HG02763 (cell line): ENCODE results near the gene TMPRSS5.

ENCODE experiments used
- ATAC-seq: cut with Tn5 transposase; IDR thresholded peaks from one replicate; pipeline ENCODE4 v1.9.1; 2021; ENCODE audit warnings: mild to moderate bottlenecking, moderate library complexity; ENCODE audit not compliant: unreplicated experiment

The TMPRSS5 gene

GRCh38 chr11:113670149-113670830 is 35.8 kb downstream of the TMPRSS5 start:
- no peak for ATAC-seq

- ATAC-seq = no peak
Measured at GRCh38 chr11:113668255-113668654, 37.9 kb downstream of the TMPRSS5 start.

GRCh38 chr11:113667801-113668200 is 38.3 kb downstream of the TMPRSS5 start:
- no peak for ATAC-seq

- ATAC-seq = no peak
Measured at GRCh38 chr11:113666584-113666983, 39.5 kb downstream of the TMPRSS5 start.

- no peak for ATAC-seq
Measured at GRCh38 chr11:113664981-113665710, 41.0 kb downstream of the TMPRSS5 start.

- ATAC-seq = no peak
Measured at GRCh38 chr11:113664069-113664980, 41.8 kb downstream of the TMPRSS5 start.

GRCh38 chr11:113663567-113663966 is 42.5 kb downstream of the TMPRSS5 start:
- no peak for ATAC-seq

GRCh38 chr11:113655771-113656170 is 50.3 kb downstream of the TMPRSS5 start:
- ATAC-seq = no peak

- ATAC-seq = no peak
Measured at GRCh38 chr11:113651023-113651422, 55.1 kb downstream of the TMPRSS5 start.

- ATAC-seq = no peak
Measured at GRCh38 chr11:113649311-113649710, 56.8 kb downstream of the TMPRSS5 start.

- no peak for ATAC-seq
Measured at GRCh38 chr11:113647856-113648255, 58.3 kb downstream of the TMPRSS5 start.

GRCh38 chr11:113647108-113647507 is 59.0 kb downstream of the TMPRSS5 start:
- no peak for ATAC-seq

- no peak for ATAC-seq
Measured at GRCh38 chr11:113645593-113646349, 60.3 kb downstream of the TMPRSS5 start.

GRCh38 chr11:113644605-113645004 is 61.5 kb downstream of the TMPRSS5 start:
- no peak for ATAC-seq

GRCh38 chr11:113643701-113644100 is 62.4 kb downstream of the TMPRSS5 start:
- ATAC-seq = no peak

GRCh38 chr11:113643006-113643585 is 63.0 kb downstream of the TMPRSS5 start:
- no peak for ATAC-seq

GRCh38 chr11:113642090-113642489 is 64.0 kb downstream of the TMPRSS5 start:
- no peak for ATAC-seq

- no peak for ATAC-seq
Measured at GRCh38 chr11:113638376-113638775, 67.7 kb downstream of the TMPRSS5 start.

- ATAC-seq = no peak
Measured at GRCh38 chr11:113637636-113638035, 68.5 kb downstream of the TMPRSS5 start.
